Mesenchymal stem cell (in vitro differentiated cells and primary cell): ENCODE data around the gene POLD3.

Experiments
- DNase-seq: peaks from one replicate; pipeline ENCODE4 v3.0.0-alpha.2; 2013
- H2AFZ ChIP-seq: one replicate; pipeline ENCODE4 v1.6.1; 2013; ENCODE audit warnings: low read depth, mild to moderate bottlenecking, control low read depth, inconsistent platforms, low read length, moderate library complexity
- H2AK5ac ChIP-seq: 2 replicates; pipeline ENCODE4 v1.6.1; 2013; ENCODE audit warnings: low read length, moderate library complexity, mild to moderate bottlenecking, inconsistent platforms; ENCODE audit not compliant: severe bottlenecking
- H2BK120ac ChIP-seq: one replicate; pipeline ENCODE4 v1.6.1; 2013; ENCODE audit warnings: low read depth, mild to moderate bottlenecking, inconsistent platforms, low read length, moderate library complexity
- H2BK12ac ChIP-seq, 2 experiments: one replicate each; pipeline ENCODE4 v1.6.1; 2013; ENCODE audit warnings: inconsistent platforms in 2 of 2, low read length in 2 of 2, mild to moderate bottlenecking in 2 of 2, moderate library complexity in 2 of 2, control low read depth in 1 of 2
- H2BK15ac ChIP-seq: one replicate; pipeline ENCODE4 v1.6.1; 2013; ENCODE audit warnings: mild to moderate bottlenecking, low read depth, inconsistent platforms; ENCODE audit not compliant: poor library complexity, severe bottlenecking
- H2BK5ac ChIP-seq: 2 replicates; pipeline ENCODE4 v1.6.1; 2013; ENCODE audit warnings: low read depth, mild to moderate bottlenecking, low read length, control low read depth, inconsistent platforms; ENCODE audit not compliant: poor library complexity, severe bottlenecking
- H3K14ac ChIP-seq, 2 experiments: one replicate each; pipeline ENCODE4 v1.6.1; 2013; ENCODE audit warnings: inconsistent platforms in 2 of 2, low read length in 2 of 2, control low read depth in 1 of 2, mild to moderate bottlenecking in 1 of 2, moderate library complexity in 1 of 2
- H3K18ac ChIP-seq, 2 experiments: one replicate each; pipeline ENCODE4 v1.6.1; 2013; ENCODE audit warnings: inconsistent platforms in 2 of 2, low read length in 2 of 2, control low read depth in 1 of 2, low read depth in 1 of 2, mild to moderate bottlenecking in 1 of 2
- H3K23ac ChIP-seq, 2 experiments: one replicate each; pipeline ENCODE4 v1.6.1; 2013; ENCODE audit warnings: inconsistent platforms in 2 of 2, low read length in 2 of 2, mild to moderate bottlenecking in 2 of 2, moderate library complexity in 2 of 2, control low read depth in 1 of 2
- H3K27ac ChIP-seq: 2 replicates; pipeline ENCODE4 v1.5.1; 2013; ENCODE audit warnings: mild to moderate bottlenecking, moderate library complexity, low read length, control low read depth, inconsistent platforms; ENCODE audit not compliant: poor library complexity, severe bottlenecking
- H3K27me3 ChIP-seq, 2 experiments: 2 replicates each; pipeline versions ENCODE4 v1.6.1 to v1.7.0; 2013; ENCODE audit warnings: low read length in 2 of 2, mild to moderate bottlenecking in 2 of 2, moderate library complexity in 2 of 2, control low read depth in 1 of 2, inconsistent platforms in 1 of 2; ENCODE audit not compliant: control insufficient read depth in 1 of 2, insufficient read depth in 1 of 2
- H3K36me3 ChIP-seq, 2 experiments: 2 replicates each; pipeline versions ENCODE4 v1.6.1 to v1.7.0; 2013; ENCODE audit warnings: low read length in 2 of 2, control low read depth in 1 of 2, inconsistent platforms in 1 of 2, low read depth in 1 of 2, mild to moderate bottlenecking in 1 of 2; ENCODE audit not compliant: insufficient read depth in 2 of 2, control insufficient read depth in 1 of 2
- H3K4ac ChIP-seq, 2 experiments: one replicate each; pipeline ENCODE4 v1.6.1; 2013; ENCODE audit warnings: inconsistent platforms in 2 of 2, low read length in 2 of 2, mild to moderate bottlenecking in 2 of 2, moderate library complexity in 2 of 2, control low read depth in 1 of 2, low read depth in 1 of 2
- H3K4me1 ChIP-seq: 2 replicates; pipeline ENCODE4 v1.6.1; 2013; ENCODE audit warnings: low read depth, low read length, control low read depth; ENCODE audit not compliant: control insufficient read depth, insufficient read depth
- H3K4me2 ChIP-seq: 2 replicates; pipeline ENCODE4 v1.6.1; 2013; ENCODE audit warnings: low read length, mild to moderate bottlenecking, inconsistent platforms; ENCODE audit not compliant: poor library complexity, severe bottlenecking
- H3K4me3 ChIP-seq, 2 experiments: 2 replicates each; pipeline versions ENCODE4 v1.5.1 to v1.7.0; 2013; ENCODE audit warnings: low read length in 2 of 2, mild to moderate bottlenecking in 2 of 2, control low read depth in 1 of 2, low read depth in 1 of 2; ENCODE audit not compliant: insufficient read depth in 1 of 2
- H3K79me1 ChIP-seq: replicated peaks from 2 replicates; pipeline ENCODE4 v1.6.1; 2013; ENCODE audit warnings: mild to moderate bottlenecking, control low read depth, low read length, inconsistent platforms; ENCODE audit not compliant: poor library complexity, severe bottlenecking
- H3K9ac ChIP-seq: 2 replicates; pipeline ENCODE4 v1.7.0; 2013; ENCODE audit warnings: mild to moderate bottlenecking, low read length, moderate library complexity
- H3K9me3 ChIP-seq: 2 replicates; pipeline ENCODE4 v1.7.0; 2013; ENCODE audit warnings: mild to moderate bottlenecking, low read length; ENCODE audit not compliant: control insufficient read depth
- H4K8ac ChIP-seq: one replicate; pipeline ENCODE4 v1.6.1; 2013; ENCODE audit warnings: inconsistent platforms, mild to moderate bottlenecking, low read length, moderate library complexity
- H4K91ac ChIP-seq: one replicate; pipeline ENCODE4 v1.6.1; 2013; ENCODE audit warnings: mild to moderate bottlenecking, low read length, inconsistent platforms
- WGBS: methylation state at CpG from one replicate; pipeline ENCODE4 v1.1.7; 2013; ENCODE audit warnings: mixed read lengths; 5-methylcytosine and 5-hydroxymethylcytosine counted together

The POLD3 gene

DNA sequence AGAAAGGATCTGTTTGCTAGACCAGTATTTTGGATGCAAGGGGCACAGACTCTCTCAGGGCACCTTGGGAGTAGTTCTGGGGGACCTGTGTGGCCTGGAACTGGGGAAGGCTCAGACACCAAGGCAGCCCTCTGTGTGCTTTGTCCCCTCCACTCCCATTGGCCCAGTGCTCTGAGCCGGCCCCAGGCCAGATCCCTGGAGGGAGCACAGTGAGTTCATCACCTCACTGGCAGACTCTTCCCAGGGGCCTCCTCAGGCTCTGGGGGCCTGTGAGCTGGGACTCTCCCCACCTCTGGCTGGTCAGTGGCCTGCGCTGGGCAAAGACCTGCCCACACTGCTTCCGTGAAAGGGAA lies 87.1 kb downstream of the POLD3 start:
- DNase-seq, result no peak
- no peaks in the 10 kb centered on the region for H3K79me1 ChIP-seq
- peaks cover 0 to 5% of the 10 kb centered on the region in 2 experiments for H3K27me3 ChIP-seq
- no peak overlapping the region for H2AK5ac ChIP-seq
- peaks cover 9% of the 10 kb centered on the region for H3K4me1 ChIP-seq
- no peaks in the 10 kb centered on the region for H3K36me3 ChIP-seq
- 96% methylated on average over 3 of the region's 3 CpGs for WGBS
- H3K9ac ChIP-seq, result no peak overlapping the region
- H3K4me3 ChIP-seq, result no peak overlapping the region
- H3K23ac ChIP-seq, result no peak overlapping the region
- H3K4me2 ChIP-seq, result no peak overlapping the region
- H2BK120ac ChIP-seq, result no peak overlapping the region
- H4K8ac ChIP-seq, result no peak overlapping the region
- no peak overlapping the region for H4K91ac ChIP-seq
- H2BK15ac ChIP-seq, result no peak overlapping the region
- peak overlapping the region in 1 of 2 experiments; percentile 13 for H3K4ac ChIP-seq
- no peak overlapping the region for H3K18ac ChIP-seq
- H3K27ac ChIP-seq, result no peak overlapping the region
- H2BK12ac ChIP-seq, result no peak overlapping the region
- no peaks in the 10 kb centered on the region for H3K9me3 ChIP-seq
- H2BK5ac ChIP-seq, result no peak overlapping the region
- no peak overlapping the region for H3K14ac ChIP-seq
- H2AFZ ChIP-seq, result no peak overlapping the region

DNA sequence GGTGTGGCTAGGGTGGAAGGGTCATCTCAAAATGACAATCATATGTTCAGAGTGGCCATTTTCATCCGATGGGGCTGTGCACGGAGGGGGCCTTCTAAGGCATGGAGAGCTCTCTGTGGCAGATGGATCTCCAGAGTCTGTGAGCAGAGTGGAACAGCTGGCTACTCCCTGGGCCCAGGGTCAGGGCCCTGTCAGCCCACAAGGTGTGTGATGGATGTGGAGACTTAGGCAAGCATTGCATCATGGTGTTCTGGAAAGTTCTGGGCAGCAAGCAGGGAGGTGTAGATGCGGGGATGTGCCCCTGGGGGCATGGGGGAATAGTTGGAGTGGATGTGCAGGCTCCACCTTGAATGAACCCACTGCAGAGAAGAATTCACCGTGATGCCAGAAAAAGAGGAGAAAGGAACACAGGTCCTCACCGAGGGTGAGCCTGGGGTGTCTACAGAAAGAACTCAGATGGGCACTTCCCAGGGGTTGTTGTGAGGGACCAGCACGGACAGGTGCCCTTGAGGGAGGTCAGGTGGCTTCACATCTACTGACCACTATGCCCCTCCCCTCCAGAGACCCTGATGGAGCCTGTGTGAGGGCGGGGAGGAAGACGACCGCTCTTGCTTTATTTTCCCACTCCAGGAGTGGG lies 87.8 kb downstream of the POLD3 start:
- Histone ChIP-seq H3K4ac (no peak overlapping the region), H2BK15ac (no peak overlapping the region), H3K27me3 (peaks cover 0 to 5% of the 10 kb centered on the region in 2 experiments), H2BK5ac (no peak overlapping the region), H2BK120ac (no peak overlapping the region), H3K14ac (no peak overlapping the region), H3K9me3 (no peaks in the 10 kb centered on the region), H2BK12ac (no peak overlapping the region), H3K36me3 (no peaks in the 10 kb centered on the region), H3K23ac (no peak overlapping the region), H2AK5ac (no peak overlapping the region), H3K79me1 (no peaks in the 10 kb centered on the region), H4K8ac (no peak overlapping the region), H3K27ac (no peak overlapping the region), H3K18ac (no peak overlapping the region), H4K91ac (no peak overlapping the region), H3K4me3 (no peak overlapping the region), H3K4me1 (peaks cover 9% of the 10 kb centered on the region), H3K9ac (no peak overlapping the region), H2AFZ (no peak overlapping the region), H3K4me2 (no peak overlapping the region)
- no peak for DNase-seq
- WGBS, result 98% methylated on average over 8 of the region's 9 CpGs

DNA sequence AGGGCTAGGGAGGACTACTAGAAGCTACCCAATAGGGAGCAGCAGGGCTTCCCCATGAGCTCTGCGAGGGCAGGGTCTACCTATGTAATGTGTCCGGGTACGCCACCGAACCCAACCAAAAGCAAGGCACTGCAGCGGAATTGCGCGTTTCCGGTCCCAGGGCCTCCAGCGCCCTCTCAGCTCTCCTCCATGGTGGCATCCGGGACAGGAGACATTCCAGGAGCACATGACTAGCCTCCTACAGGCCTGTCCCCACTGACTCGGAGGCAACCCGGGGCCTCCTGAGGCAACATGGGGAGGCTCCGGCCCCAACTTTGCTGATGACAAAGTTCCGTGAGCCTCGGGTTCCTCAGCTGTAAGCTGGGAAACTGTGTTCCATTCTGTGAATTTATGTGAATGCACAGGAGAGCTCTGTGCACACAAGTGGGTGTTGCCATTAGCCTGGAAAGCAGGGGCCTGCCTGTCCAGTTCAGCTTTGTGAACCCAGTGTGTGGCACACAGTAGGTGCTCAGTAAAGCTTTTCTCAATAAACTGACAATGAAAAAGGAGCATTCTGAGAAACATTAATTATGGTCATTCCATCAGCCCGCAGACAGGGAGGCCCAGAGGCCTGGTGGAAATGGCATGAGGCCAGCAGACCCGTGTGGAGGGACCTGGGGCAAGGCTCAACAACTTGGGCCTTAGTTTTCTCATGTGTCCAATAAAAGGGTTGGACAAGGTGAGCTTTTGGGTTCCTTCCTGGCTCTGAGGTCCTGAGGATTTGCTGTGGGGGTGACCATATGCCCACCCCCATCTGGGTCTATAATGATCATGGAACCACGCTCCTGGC lies 88.5 kb downstream of the POLD3 start:
- no peak overlapping the region for H3K14ac ChIP-seq
- H2BK15ac ChIP-seq, result no peak overlapping the region
- H3K4me3 ChIP-seq, result no peak overlapping the region
- no peak overlapping the region for H2BK120ac ChIP-seq
- no peak overlapping the region for H3K4ac ChIP-seq
- H3K9me3 ChIP-seq, result no peaks in the 10 kb centered on the region
- H4K91ac ChIP-seq, result no peak overlapping the region
- H3K79me1 ChIP-seq, result no peaks in the 10 kb centered on the region
- peaks cover 0 to 5% of the 10 kb centered on the region in 2 experiments for H3K27me3 ChIP-seq
- H3K4me2 ChIP-seq, result no peak overlapping the region
- peaks cover 9% of the 10 kb centered on the region for H3K4me1 ChIP-seq
- no peak overlapping the region for H2BK12ac ChIP-seq
- no peak overlapping the region for H3K18ac ChIP-seq
- H3K36me3 ChIP-seq, result no peaks in the 10 kb centered on the region
- no peak overlapping the region for H2BK5ac ChIP-seq
- H2AK5ac ChIP-seq, result no peak overlapping the region
- H4K8ac ChIP-seq, result no peak overlapping the region
- no peak for DNase-seq
- 95% methylated on average over 18 of the region's 18 CpGs for WGBS
- no peak overlapping the region for H2AFZ ChIP-seq
- H3K9ac ChIP-seq, result no peak overlapping the region
- H3K27ac ChIP-seq, result no peak overlapping the region
- no peak overlapping the region for H3K23ac ChIP-seq
